NB4 (cell line): ENCODE measurements around the gene KRTAP2-1.
"Not testable (repeated sequence)": the region's sequence is repeated elsewhere in the genome, so short reads cannot be mapped to it uniquely, and the experiment has no call there.

Experiments
- DNase-seq: peaks from one replicate; pipeline ENCODE4 v3.0.0; 2010; ENCODE audit warnings: low read depth
- H3K4me3 ChIP-seq: one replicate; pipeline ENCODE4 v1.5.1; 2011; ENCODE audit warnings: mild to moderate bottlenecking, low read depth, low read length, moderate library complexity
- MYC ChIP-seq: IDR thresholded peaks from 2 replicates; pipeline ENCODE4 v1.6.1; 2011; ENCODE audit warnings: low read depth, low read length
- POLR2A ChIP-seq: IDR thresholded peaks from 2 replicates; pipeline ENCODE4 v1.6.1; 2011; ENCODE audit warnings: mild to moderate bottlenecking; ENCODE audit not compliant: insufficient read length; ENCODE audit errors: extremely low read depth
- TF ChIP-seq, protein P1 (sequence below): IDR thresholded peaks from one replicate; pipeline ENCODE4 v1.5.1; 2012; ENCODE audit warnings: low read depth, low read length
- TF ChIP-seq, protein P2 (sequence below): IDR thresholded peaks from 2 replicates; pipeline ENCODE4 v1.6.1; 2011; ENCODE audit warnings: low read depth, low read length

Gene KRTAP2-1, protein sequence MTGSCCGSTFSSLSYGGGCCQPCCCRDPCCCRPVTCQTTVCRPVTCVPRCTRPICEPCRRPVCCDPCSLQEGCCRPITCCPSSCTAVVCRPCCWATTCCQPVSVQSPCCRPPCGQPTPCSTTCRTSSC

GRCh38 chr17:41046735-41047465 lies at the start of gene KRTAP2-1:
TSS of gene KRTAP2-1 (minus strand) at chr17:41047316. CDS start at chr17:41047267, 49 bp downstream.
- H3K4me3 ChIP-seq, DNase-seq: not testable (repeated sequence)

- no peak for TF ChIP-seq POLR2A
- TF ChIP-seq, protein P1, sequence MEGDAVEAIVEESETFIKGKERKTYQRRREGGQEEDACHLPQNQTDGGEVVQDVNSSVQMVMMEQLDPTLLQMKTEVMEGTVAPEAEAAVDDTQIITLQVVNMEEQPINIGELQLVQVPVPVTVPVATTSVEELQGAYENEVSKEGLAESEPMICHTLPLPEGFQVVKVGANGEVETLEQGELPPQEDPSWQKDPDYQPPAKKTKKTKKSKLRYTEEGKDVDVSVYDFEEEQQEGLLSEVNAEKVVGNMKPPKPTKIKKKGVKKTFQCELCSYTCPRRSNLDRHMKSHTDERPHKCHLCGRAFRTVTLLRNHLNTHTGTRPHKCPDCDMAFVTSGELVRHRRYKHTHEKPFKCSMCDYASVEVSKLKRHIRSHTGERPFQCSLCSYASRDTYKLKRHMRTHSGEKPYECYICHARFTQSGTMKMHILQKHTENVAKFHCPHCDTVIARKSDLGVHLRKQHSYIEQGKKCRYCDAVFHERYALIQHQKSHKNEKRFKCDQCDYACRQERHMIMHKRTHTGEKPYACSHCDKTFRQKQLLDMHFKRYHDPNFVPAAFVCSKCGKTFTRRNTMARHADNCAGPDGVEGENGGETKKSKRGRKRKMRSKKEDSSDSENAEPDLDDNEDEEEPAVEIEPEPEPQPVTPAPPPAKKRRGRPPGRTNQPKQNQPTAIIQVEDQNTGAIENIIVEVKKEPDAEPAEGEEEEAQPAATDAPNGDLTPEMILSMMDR: no peak
- no peak for TF ChIP-seq MYC
- TF ChIP-seq, protein P2, sequence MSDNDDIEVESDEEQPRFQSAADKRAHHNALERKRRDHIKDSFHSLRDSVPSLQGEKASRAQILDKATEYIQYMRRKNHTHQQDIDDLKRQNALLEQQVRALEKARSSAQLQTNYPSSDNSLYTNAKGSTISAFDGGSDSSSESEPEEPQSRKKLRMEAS: no peak
- no peak for DNase-seq
- H3K4me3 ChIP-seq: no peak overlapping the region
Measured at GRCh38 chr17:41096055-41096454, 48.9 kb upstream of the KRTAP2-1 start.

- H3K4me3 ChIP-seq: not testable (repeated sequence)
Measured at GRCh38 chr17:41088760-41089352, 41.7 kb upstream of the KRTAP2-1 start.

DNA sequence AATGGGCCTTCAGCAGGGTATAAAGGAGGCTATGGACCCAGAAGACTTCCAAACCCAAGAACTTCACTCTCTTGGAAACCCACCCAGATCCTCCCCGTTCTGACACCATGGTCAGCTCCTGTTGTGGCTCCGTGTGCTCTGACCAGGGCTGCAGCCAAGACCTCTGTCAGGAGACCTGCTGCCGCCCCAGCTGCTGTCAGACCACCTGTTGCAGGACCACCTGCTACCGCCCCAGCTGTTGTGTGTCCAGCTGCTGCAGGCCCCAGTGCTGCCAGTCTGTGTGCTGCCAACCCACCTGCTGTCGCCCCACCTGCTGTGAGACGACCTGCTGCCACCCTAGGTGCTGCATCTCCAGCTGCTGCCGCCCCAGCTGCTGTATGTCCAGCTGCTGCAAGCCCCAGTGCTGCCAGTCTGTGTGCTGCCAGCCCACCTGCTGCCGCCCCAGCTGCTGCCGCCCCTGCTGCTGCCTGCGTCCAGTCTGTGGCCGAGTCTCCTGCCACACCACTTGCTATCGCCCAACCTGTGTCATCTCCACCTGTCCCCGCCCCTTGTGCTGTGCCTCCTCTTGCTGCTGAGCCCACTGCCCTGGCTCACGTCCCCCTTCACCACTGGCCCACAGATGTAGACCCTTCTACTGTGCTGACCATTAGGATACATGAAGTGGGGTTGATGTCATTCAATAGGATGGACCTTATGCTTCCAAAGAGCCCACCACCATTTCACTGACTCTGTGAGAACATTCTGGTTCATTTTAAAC lies 37.2 kb upstream of the KRTAP2-1 start, which contains the start of gene KRTAP4-7:
TSS of gene KRTAP4-7 (plus strand) at position 51 of the 757 bp plus-strand sequence. CDS start at position 108, 57 bp downstream.
- not testable (repeated sequence) for H3K4me3 ChIP-seq, DNase-seq

More at GRCh38 chr17:41088760-41089352, 41.7 kb upstream of the KRTAP2-1 start:
- DNase-seq: not testable (repeated sequence)

DNA sequence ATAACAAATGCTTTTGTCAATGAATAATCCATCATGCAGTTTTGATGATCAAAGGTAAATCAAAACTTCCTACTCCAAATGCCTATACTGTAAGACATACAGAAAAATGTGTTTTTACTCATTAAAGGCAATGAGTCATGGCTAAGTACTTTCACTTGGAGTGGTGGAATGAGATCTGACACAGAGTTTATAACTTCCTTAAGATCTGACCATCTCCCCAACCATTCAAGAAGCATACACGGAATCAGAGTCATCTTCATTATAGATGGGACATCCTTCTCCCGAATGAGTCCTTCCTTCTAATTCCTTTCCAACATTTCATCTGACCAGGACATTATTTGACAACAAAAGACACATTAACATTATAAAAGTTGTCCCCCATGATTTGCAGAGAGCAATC lies 36.3 kb upstream of the KRTAP2-1 start:
- not testable (repeated sequence) for H3K4me3 ChIP-seq, DNase-seq

DNA sequence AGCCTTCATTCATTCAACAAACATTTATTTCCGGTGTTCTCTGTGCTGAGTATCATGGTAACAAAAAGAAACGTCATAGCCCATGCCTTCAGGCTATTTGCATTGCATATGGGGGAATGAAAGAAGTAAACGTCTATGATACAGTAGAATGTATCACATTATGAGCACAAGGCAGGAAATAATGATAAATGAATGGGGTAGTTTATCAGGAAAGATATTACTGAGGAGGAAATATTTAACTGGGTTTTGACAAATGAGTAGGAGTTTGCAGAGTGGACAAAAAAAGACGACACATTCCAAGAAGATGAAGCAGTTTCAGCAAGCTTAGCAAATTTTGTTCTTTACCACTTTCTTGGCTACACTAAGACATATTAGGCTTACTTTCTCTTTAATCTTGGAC lies 35.5 kb upstream of the KRTAP2-1 start:
- TF ChIP-seq, protein P1: no peak
- TF ChIP-seq, protein P2: no peak
- no peak for TF ChIP-seq POLR2A
- TF ChIP-seq MYC: no peak
- DNase-seq: no peak

GRCh38 chr17:41076788-41077187 lies 29.7 kb upstream of the KRTAP2-1 start:
- DNase-seq: no peak
- no peak overlapping the region for H3K4me3 ChIP-seq
- TF ChIP-seq, protein P2: no peak
- TF ChIP-seq POLR2A: no peak
- TF ChIP-seq, protein P1: no peak
- TF ChIP-seq MYC: no peak

More for the DNA sequence above, 35.5 kb upstream of the KRTAP2-1 start:
- H3K4me3 ChIP-seq: no peak overlapping the region

GRCh38 chr17:41073676-41074075 lies 26.6 kb upstream of the KRTAP2-1 start:
- DNase-seq: no peak
- TF ChIP-seq, protein P1: no peak
- TF ChIP-seq, protein P2: no peak
- TF ChIP-seq POLR2A (no peak), MYC (no peak)
- H3K4me3 ChIP-seq: no peak overlapping the region
